ENCODE data around the gene SKAP2.
"Not testable (repeated sequence)": the region's sequence is repeated elsewhere in the genome, so short reads cannot be mapped to it uniquely, and the experiment has no call there.

Gene SKAP2

DNA sequence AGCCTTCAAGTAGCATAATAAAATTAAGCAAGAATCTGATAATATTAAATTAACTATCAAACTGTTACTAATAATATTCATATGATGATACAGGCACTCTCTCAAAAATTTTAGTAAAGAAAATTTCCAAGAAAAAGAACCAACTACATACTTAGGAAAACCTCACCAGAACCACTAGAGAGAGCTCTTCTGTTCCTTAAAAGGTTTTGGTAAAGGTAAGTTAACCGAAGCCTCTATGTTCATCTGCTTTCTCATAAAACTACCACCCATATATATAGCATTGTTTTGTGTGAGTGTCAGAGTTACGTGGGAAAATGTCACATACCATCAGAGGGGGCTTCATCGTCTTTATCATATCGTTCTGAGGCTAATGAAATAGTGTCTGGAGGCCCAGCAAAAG is 20.7 kb downstream of the SKAP2 start:
- TF ChIP-seq, protein P1, sequence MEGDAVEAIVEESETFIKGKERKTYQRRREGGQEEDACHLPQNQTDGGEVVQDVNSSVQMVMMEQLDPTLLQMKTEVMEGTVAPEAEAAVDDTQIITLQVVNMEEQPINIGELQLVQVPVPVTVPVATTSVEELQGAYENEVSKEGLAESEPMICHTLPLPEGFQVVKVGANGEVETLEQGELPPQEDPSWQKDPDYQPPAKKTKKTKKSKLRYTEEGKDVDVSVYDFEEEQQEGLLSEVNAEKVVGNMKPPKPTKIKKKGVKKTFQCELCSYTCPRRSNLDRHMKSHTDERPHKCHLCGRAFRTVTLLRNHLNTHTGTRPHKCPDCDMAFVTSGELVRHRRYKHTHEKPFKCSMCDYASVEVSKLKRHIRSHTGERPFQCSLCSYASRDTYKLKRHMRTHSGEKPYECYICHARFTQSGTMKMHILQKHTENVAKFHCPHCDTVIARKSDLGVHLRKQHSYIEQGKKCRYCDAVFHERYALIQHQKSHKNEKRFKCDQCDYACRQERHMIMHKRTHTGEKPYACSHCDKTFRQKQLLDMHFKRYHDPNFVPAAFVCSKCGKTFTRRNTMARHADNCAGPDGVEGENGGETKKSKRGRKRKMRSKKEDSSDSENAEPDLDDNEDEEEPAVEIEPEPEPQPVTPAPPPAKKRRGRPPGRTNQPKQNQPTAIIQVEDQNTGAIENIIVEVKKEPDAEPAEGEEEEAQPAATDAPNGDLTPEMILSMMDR (IDR thresholded peaks at IDR 0.05; ENCODE audit: extremely low read depth, missing control alignments), result no peak
- DNase-seq (ENCODE audit: low spot score), result no peak

DNA sequence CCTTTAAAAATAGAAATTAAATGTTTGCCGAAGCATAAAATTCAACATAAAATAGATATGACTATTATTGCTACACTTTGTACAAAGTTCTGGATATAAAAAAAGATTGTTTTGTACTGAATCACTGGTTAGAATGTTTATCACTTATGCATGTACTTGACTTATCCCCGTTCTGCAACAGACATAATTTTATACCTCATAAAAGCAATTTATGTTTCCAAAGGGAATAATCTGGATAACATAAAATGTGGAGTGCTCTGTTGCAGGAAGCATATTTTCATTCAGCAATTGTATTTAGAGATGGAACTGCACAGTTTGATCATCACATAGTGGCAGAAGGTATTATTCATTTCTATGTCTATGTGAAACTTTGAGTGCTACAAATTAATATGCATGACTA is 21.5 kb downstream of the SKAP2 start:
- TF ChIP-seq, protein P1 (IDR thresholded peaks at IDR 0.05; ENCODE audit: extremely low read depth, missing control alignments), result no peak
- DNase-seq (ENCODE audit: low spot score), result no peak

DNA sequence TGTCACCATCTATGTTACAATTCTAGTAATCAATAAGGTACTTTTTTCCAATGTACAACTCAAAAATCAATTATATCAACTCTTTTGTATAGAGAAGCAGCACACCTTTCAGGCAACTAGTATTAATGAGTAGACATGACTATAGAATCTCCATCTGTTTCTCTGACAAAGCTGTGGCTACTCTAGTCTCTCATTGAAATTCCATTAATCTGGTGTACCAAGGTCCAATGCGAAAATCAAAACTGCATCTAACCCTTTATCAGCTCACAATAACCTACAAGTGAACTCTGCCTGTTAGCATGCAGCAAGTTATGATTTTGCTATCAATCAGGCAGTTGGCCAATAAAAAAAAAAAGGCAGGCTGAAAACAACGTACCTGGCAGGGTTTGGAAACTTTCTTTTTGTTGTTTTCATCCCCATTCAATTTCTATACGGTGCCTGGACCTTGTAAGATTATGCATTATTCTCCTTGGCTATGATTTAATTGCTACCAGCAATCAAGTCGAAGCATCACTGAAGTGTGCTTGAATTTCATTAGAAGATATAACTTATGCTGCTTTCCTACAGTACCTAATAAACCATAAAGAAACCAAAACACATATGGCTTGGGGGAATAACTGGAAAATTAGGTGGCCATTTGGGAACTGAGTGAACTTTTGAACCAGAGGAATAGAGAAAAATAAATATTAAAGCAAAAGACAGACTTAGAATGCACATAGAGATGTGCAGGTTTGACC is 23.2 kb downstream of the SKAP2 start:
- TF ChIP-seq, protein P1 (IDR thresholded peaks at IDR 0.05; ENCODE audit: extremely low read depth, missing control alignments), result no peak
- DNase-seq (ENCODE audit: low spot score), result no peak

DNA sequence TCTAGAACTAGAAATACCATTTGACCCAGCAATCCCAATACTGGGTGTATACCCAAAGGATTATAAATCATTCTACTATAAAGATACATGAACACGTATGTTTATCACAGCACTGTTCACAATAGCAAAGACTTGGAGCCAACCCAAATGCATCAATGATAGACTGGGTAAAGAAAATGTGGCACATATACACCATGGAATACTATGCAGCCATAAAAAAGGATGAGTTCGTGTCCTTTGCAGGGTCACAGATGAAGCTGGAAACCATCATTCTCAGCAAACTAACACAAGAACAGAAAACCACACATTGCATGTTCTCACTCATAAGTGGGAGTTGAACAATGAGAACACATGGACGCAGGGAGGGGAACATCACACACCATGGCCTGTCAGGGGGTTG is 27.6 kb downstream of the SKAP2 start:
- not testable (repeated sequence) for DNase-seq (ENCODE audit: low spot score)

DNA sequence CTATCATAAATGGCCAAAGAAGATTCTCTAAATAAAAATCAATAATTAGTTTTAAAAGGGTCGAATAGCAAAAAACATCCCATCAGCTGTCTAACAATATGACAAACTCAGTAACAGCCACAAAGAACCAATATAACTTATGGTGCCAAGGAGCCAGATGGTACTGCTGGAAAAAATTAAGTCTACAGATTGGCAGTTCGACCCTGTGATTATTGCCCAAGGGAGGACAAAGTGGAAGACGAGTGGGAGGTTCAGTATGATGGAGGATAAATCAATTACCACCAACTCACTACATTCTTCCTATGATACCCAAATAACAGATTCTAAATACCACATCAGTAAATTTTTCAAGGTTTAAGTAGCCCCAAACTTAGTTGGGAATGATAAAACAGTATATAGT is 49.0 kb downstream of the SKAP2 start:
- no peak for DNase-seq (ENCODE audit: low spot score)
- TF ChIP-seq, protein P1 (IDR thresholded peaks at IDR 0.05; ENCODE audit: extremely low read depth, missing control alignments), result no peak

DNA sequence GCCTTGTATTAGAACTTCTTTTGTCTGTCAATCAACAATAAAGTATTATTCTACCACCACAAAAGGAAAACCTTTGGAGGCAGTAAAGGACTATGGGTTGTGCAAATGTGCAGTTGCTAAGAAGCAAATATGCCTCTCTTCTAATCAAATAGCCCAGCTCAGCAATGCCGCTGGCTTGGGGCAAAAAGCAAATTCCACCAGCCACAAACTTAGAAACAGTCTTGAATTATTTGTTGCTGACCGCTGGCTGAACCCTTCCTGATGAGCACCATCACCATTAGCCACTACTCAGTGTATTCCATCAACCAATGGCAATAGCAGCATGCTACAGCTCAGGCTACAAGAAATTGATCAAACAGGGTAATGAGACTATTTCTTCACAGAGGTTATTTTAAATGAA is 51.0 kb downstream of the SKAP2 start:
- DNase-seq (ENCODE audit: low spot score), result no peak
- TF ChIP-seq, protein P1 (IDR thresholded peaks at IDR 0.05; ENCODE audit: extremely low read depth, missing control alignments), result no peak

DNA sequence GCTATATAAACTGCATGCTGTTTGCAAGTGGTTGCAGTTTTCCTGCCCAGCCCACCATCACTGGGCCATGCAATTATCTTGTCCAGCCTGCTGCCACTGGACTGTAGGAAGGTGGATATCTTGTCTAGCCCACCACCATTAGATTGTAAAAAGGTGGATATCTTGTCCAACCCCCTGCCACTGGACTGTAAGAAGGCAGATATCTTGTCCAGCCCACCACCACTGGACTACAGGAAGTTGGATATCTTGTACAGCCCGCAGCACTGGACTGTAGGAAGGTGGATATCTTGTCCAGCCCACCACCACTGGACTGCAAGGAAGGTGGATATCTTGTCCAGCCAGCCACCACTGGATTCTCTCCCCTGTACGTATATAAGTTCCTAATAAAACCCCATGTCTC is 69.8 kb downstream of the SKAP2 start:
- TF ChIP-seq, protein P1 (IDR thresholded peaks at IDR 0.05; ENCODE audit: extremely low read depth, missing control alignments), result no peak
- no peak for DNase-seq (ENCODE audit: low spot score)

DNA sequence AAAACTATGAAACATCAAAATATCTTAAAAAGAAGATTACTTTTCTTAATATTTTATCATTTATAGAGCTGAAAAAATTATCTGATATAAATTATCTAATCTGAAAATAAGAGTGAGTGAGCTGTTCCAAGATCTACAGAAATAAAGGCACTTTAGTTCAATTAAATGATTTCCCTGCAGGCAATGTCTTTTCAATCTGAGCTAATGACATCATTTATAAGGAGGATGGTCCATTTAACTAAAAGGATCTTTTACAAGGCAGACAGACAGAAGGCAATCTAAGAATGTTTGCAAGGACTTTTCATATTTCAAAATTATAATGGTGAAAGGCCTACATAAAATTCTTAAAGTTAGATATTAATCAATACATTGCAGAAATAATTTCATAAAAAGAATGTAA is 71.8 kb downstream of the SKAP2 start:
- TF ChIP-seq, protein P1 (IDR thresholded peaks at IDR 0.05; ENCODE audit: extremely low read depth, missing control alignments), result no peak
- DNase-seq (ENCODE audit: low spot score), result no peak

Data from GM20000 (cell line).